B cell (primary cell): ENCODE measurements around the gene OTOP2. TPM values are rescaled to one million over a fixed set of nuclear protein-coding genes. Genes with fewer than 3 reads are reported as not detected.

Experiments
- ATAC-seq: fragments of 200-7000 bp; cut with Tn5 transposase; one replicate; pipeline ENCODE4 v1.10.0; 2021; ENCODE audit warnings: low read depth, mild to moderate bottlenecking, moderate number of reproducible peaks, moderate library complexity
- CTCF ChIA-PET: fragments of 350-600 bp; sonication (Branson Sonifier 250); formaldehyde crosslinking; loops from one replicate; lab custom pipeline; 2021; ENCODE audit warnings: antibody characterized with exemption, inconsistent platforms; lab: Charles Lee
- POLR2A ChIA-PET: fragments of 350-600 bp; sonication (Branson Sonifier 250); formaldehyde crosslinking; loops from one replicate; lab custom pipeline; 2021; ENCODE audit warnings: antibody characterized with exemption; lab: Charles Lee
- DNase-seq: peaks from one replicate; pipeline ENCODE4 v3.0.0; 2013
- H2AFZ ChIP-seq: 2 replicates; pipeline ENCODE4 v1.6.1; 2012; ENCODE audit warnings: mild to moderate bottlenecking, low read depth, low read length; ENCODE audit not compliant: insufficient read depth, poor library complexity, severe bottlenecking
- H3K27ac ChIP-seq, 2 donors: 1 replicate in 1 of 2; 2 replicates in 1 of 2; pipeline ENCODE4 v1.5.1; 2012 to 2013; ENCODE audit warnings: low read length in 2 of 2, mild to moderate bottlenecking in 2 of 2, moderate library complexity in 1 of 2
- H3K27me3 ChIP-seq, 4 experiments: fragments of 200-600 bp in 1 of 4; sonication (generic) in 1 of 4; replicated peaks in 1 of 4; 1 replicate in 2 of 4; 2 replicates in 2 of 4; pipeline versions ENCODE4 v1.6.1 to v1.7.0; 2013 to 2016; ENCODE audit warnings: low read length in 3 of 4, mild to moderate bottlenecking in 2 of 4, mixed read lengths in 1 of 4, moderate library complexity in 1 of 4; ENCODE audit not compliant: insufficient read depth in 4 of 4, control insufficient read depth in 3 of 4; ENCODE audit errors: control extremely low read depth in 1 of 4
- H3K36me3 ChIP-seq, 2 experiments: replicated peaks in 1 of 2; 1 replicate in 1 of 2; 2 replicates in 1 of 2; pipeline versions ENCODE4 v1.6.1 to v1.7.1; 2013; ENCODE audit warnings: low read length in 1 of 2; ENCODE audit not compliant: insufficient read depth in 2 of 2, control insufficient read depth in 1 of 2; ENCODE audit errors: control extremely low read depth in 1 of 2, extremely low read depth in 1 of 2
- H3K4me1 ChIP-seq, 2 donors: fragments of 200-600 bp in 1 of 2; sonication (generic) in 1 of 2; 1 replicate in 1 of 2; 2 replicates in 1 of 2; pipeline versions ENCODE4 v1.5.1 to v1.6.1; 2013 to 2017; ENCODE audit warnings: low read length in 2 of 2; ENCODE audit not compliant: control insufficient read depth in 2 of 2, insufficient read depth in 2 of 2
- H3K4me2 ChIP-seq: replicated peaks from 2 replicates; pipeline ENCODE3; 2012; ENCODE audit warnings: mild to moderate bottlenecking, low read depth, low read length; ENCODE audit not compliant: poor library complexity, severe bottlenecking
- H3K4me3 ChIP-seq, 5 experiments: fragments of 200-600 bp in 1 of 5; sonication (generic) in 1 of 5; 1 replicate in 3 of 5; 2 replicates in 2 of 5; pipeline versions ENCODE4 v1.5.1 to v1.7.0; 2011 to 2016; ENCODE audit warnings: low read length in 4 of 5, mild to moderate bottlenecking in 4 of 5, low read depth in 2 of 5, control low read depth in 1 of 5, moderate library complexity in 1 of 5; ENCODE audit not compliant: insufficient read depth in 1 of 5; ENCODE audit errors: control extremely low read depth in 1 of 5, extremely low read depth in 1 of 5
- H3K79me2 ChIP-seq: fragments of 200-600 bp; sonication (generic); one replicate; pipeline ENCODE4 v1.6.0; 2016; ENCODE audit warnings: low read length; ENCODE audit not compliant: control insufficient read depth, insufficient read depth
- H3K9ac ChIP-seq: fragments of 200-600 bp; sonication (generic); 2 replicates; pipeline ENCODE4 v1.6.1; 2017; ENCODE audit warnings: mild to moderate bottlenecking, low read length, moderate library complexity
- H3K9me3 ChIP-seq, 3 donors: one replicate each; pipeline versions ENCODE4 v1.6.1 to v1.7.1; 2013; ENCODE audit warnings: low read length in 2 of 3; ENCODE audit not compliant: control insufficient read depth in 2 of 3, insufficient read depth in 1 of 3; ENCODE audit errors: control extremely low read depth in 1 of 3
- H4K20me1 ChIP-seq: 2 replicates; pipeline ENCODE4 v1.6.0; 2012; ENCODE audit warnings: mild to moderate bottlenecking, low read length; ENCODE audit not compliant: insufficient read depth, control insufficient read depth, poor library complexity, severe bottlenecking
- H3K27ac Mint-ChIP-seq: one replicate; pipeline ENCODE4 v1.8.0; 2021; ENCODE audit warnings: mixed read lengths
- H3K27me3 Mint-ChIP-seq: one replicate; pipeline ENCODE4 v1.8.0; 2021; ENCODE audit warnings: mixed read lengths
- H3K4me1 Mint-ChIP-seq: one replicate; pipeline ENCODE4 v1.8.0; 2021; ENCODE audit warnings: mixed read lengths
- H3K4me3 Mint-ChIP-seq: one replicate; pipeline ENCODE4 v1.8.0; 2021; ENCODE audit warnings: mixed read lengths
- H3K9me3 Mint-ChIP-seq: one replicate; pipeline ENCODE4 v1.8.0; 2022; ENCODE audit warnings: mixed read lengths; ENCODE audit not compliant: insufficient read depth
- CTCF ChIP-seq: fragments of 200-600 bp; IDR thresholded peaks from one replicate; pipeline ENCODE4 v1.8.0; 2022; ENCODE audit warnings: antibody characterized with exemption, mild to moderate bottlenecking
- EZH2 ChIP-seq: IDR thresholded peaks from 2 replicates; pipeline ENCODE4 v1.6.1; 2012; ENCODE audit warnings: borderline replicate concordance, low read depth, mild to moderate bottlenecking, moderate library complexity, low read length; ENCODE audit not compliant: insufficient read depth, poor library complexity, severe bottlenecking
- WGBS: methylation state at CpG from one replicate; pipeline ENCODE4 v1.1.5; 2013; ENCODE audit warnings: missing lambda C conversion rate; ENCODE audit not compliant: insufficient coverage; 5-methylcytosine and 5-hydroxymethylcytosine counted together
- intact Hi-C: fragments of 100-400 bp; cut with micrococcal nuclease; formaldehyde crosslinking; loops from one replicate; pipeline ENCODE4 v1.10.0; 2022
- polyA minus RNA-seq: library from RNA; depleted of rRNA, polyadenylated mRNA; stranded (reverse); fragments of >200 nt; gene quantifications from 2 replicates; pipeline ENCODE4 v1.2.3, GENCODE V29; 2012
- polyA plus RNA-seq: library from polyadenylated mRNA; depleted of rRNA; stranded (reverse); fragments of >200 nt; gene quantifications from 2 replicates; pipeline ENCODE4 v1.2.3, GENCODE V29; 2012
- total RNA-seq, 2 donors: library from RNA; stranded (reverse); fragments of 120-200 nt in 1 of 2; gene quantifications; 1 replicate in 1 of 2; 2 replicates in 1 of 2; pipeline versions ENCODE4 v1.2.3 to v1.2.4, GENCODE V29; 2013 to 2022

The OTOP2 gene, protein sequence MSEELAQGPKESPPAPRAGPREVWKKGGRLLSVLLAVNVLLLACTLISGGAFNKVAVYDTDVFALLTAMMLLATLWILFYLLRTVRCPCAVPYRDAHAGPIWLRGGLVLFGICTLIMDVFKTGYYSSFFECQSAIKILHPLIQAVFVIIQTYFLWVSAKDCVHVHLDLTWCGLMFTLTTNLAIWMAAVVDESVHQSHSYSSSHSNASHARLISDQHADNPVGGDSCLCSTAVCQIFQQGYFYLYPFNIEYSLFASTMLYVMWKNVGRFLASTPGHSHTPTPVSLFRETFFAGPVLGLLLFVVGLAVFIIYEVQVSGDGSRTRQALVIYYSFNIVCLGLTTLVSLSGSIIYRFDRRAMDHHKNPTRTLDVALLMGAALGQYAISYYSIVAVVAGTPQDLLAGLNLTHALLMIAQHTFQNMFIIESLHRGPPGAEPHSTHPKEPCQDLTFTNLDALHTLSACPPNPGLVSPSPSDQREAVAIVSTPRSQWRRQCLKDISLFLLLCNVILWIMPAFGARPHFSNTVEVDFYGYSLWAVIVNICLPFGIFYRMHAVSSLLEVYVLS
- total RNA-seq (not detected in 2 replicates), polyA plus RNA-seq (not detected in 2 replicates), polyA minus RNA-seq (not detected in 2 replicates)
- not detected for total RNA-seq (2013)

DNA sequence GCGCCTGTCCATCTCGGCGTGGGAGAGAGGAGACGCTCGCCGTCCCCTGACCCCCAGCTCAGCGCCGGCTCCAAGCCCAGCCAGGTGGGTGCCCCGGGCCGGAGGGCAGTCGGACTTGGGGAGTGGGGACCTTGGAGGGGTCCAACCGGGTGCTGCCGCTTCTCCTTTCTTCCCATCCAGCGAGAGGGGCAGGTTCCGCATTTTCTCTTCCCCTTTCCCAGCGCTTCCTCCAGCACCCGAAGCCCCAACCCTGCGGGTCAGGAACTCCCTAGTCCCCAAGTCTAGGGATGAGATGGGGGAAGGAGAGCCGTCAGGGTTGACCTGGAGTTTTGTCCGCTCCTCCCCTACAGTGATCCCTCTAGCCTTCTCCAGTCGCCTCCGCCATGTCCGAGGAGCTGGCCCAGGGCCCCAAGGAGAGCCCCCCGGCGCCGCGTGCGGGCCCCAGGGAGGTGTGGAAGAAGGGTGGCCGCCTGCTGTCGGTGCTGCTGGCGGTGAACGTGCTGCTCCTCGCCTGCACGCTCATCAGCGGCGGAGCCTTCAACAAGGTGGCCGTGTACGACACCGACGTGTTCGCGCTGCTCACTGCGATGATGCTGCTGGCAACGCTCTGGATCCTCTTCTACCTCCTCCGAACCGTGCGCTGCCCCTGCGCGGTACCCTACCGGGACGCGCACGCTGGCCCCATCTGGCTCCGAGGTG lies at the start of gene OTOP2:
TSS of gene OTOP2 (plus strand) at position 24 of the 699 bp plus-strand sequence. CDS start at position 384, 360 bp downstream.
- Histone ChIP-seq H3K9me3 (peaks cover 0 to 16% (median 0%) of the 10 kb centered on the region in 3 donors), H3K4me1 (peaks cover 24 to 25% of the 10 kb centered on the region in 2 donors), H4K20me1 (no peaks in the 10 kb centered on the region), H3K4me3 (peak within 1 kb of the TSS in 3 of 5 experiments; percentile 18 to 37 (median 29)), H2AFZ (peak within 1 kb of the TSS; percentile 57), H3K27me3 (peaks cover 0 to 76% (median 35%) of the 10 kb centered on the region in 4 experiments), H3K27ac (no peak within 1 kb of the TSS), H3K36me3 (no peaks in the 10 kb centered on the region), H3K4me2 (peak within 1 kb of the TSS; percentile 75), H3K79me2 (no peaks in the 10 kb centered on the region), H3K9ac (peak within 1 kb of the TSS; percentile 48)
- intact Hi-C loops = no loop called here
- H3K4me1 Mint-ChIP-seq = peaks cover 15% of the 10 kb centered on the region
- peak within 1 kb of the TSS; percentile 62 for H3K4me3 Mint-ChIP-seq
- 7% methylated on average over 43 of the region's 54 CpGs for WGBS
- POLR2A ChIA-PET = no interaction called here
- no peak for ATAC-seq
- peak; percentile 43 for DNase-seq
- TF ChIP-seq CTCF (no peak), EZH2 (peak; percentile 30)
- no peak within 1 kb of the TSS for H3K27ac Mint-ChIP-seq
- CTCF ChIA-PET = interaction anchor here (0.5 to 2.3 kb wide), 4 partner anchors 34 to 277 kb away, joined by 3 to 16 read pairs (median 4); no protein-coding TSS in a partner anchor
- peaks cover 49% of the 10 kb centered on the region for H3K27me3 Mint-ChIP-seq
- no peaks in the 10 kb centered on the region for H3K9me3 Mint-ChIP-seq
